ENCODE results near the gene PANK2. TPM values are rescaled to one million over a fixed set of nuclear protein-coding genes. Genes with fewer than 3 reads are reported as not detected.

The PANK2 gene
- total and polyA plus RNA-seq, 2 experiments from 2014 or later: 36.1 to 72.0 TPM

GRCh38 chr20:3871550-3872265 lies 17.5 kb upstream of the PANK2 start:
- TF ChIP-seq POLR2AphosphoS5 (IDR thresholded peaks at IDR 0.05; ENCODE audit: low read depth) (no peak), EZH2 (IDR thresholded peaks at IDR 0.05; ENCODE audit: low read depth, unreplicated experiment) (no peak), REST (IDR thresholded peaks at IDR 0.05; ENCODE audit: unreplicated experiment) (no peak), EZH2phosphoT487 (IDR thresholded peaks at IDR 0.05; ENCODE audit: unreplicated experiment) (no peak), ZNF114 (CRISPR knock-in tag; IDR thresholded peaks at IDR 0.05) (no peak), NANOG (IDR thresholded peaks at IDR 0.05; ENCODE audit: borderline replicate concordance) (no peak)
- Histone ChIP-seq H3K36me3 (ENCODE audit: insufficient read depth) (0 out of 2 replicates have a peak, but pooled peaks cover 3% of the 10 kb centered on the region), H2AFZ (no peak overlapping the region), H3K27me3 (ENCODE audit: insufficient read depth) (no peaks in the 10 kb centered on the region), H3K4me3 (no peak overlapping the region), H3K27ac (ENCODE audit: low read depth) (no peak overlapping the region), H3K4me1 (ENCODE audit: insufficient read depth) (no peaks in the 10 kb centered on the region), H3K4me2 (no peak overlapping the region), H3K9me2 (ENCODE audit: insufficient read depth) (no peaks in the 10 kb centered on the region), H3F3A (replicated peaks; ENCODE audit: low read depth) (no peaks in the 10 kb centered on the region), H4K20me1 (replicated peaks; ENCODE audit: insufficient read depth) (no peaks in the 10 kb centered on the region; the same call in 1 of the 2 replicates), H3K79me2 (replicated peaks; ENCODE audit: insufficient read depth) (no peaks in the 10 kb centered on the region)
- no peaks in the 10 kb centered on the region for H3K9me3 Mint-ChIP-seq
- peaks cover 7% of the 10 kb centered on the region for H3K27me3 Mint-ChIP-seq (ENCODE audit: insufficient read depth, low read depth, poor library complexity)
- ATAC-seq: no peak
- peaks cover 16% of the 10 kb centered on the region for H3K36me3 Mint-ChIP-seq (ENCODE audit: low read depth)
- no peak overlapping the region for H3K4me3 Mint-ChIP-seq
- no peak for DNase-seq (ENCODE audit: low spot score)
- no peak overlapping the region for H3K27ac Mint-ChIP-seq
- H3K4me1 Mint-ChIP-seq: peaks cover 7% of the 10 kb centered on the region; the same call in 2 of the 3 replicates

GRCh38 chr20:3873507-3873906 lies 15.7 kb upstream of the PANK2 start:
- Histone ChIP-seq H3K4me1 (ENCODE audit: insufficient read depth) (no peaks in the 10 kb centered on the region), H3F3A (replicated peaks; ENCODE audit: low read depth) (no peaks in the 10 kb centered on the region), H4K20me1 (replicated peaks; ENCODE audit: insufficient read depth) (no peaks in the 10 kb centered on the region; the same call in 1 of the 2 replicates), H3K4me2 (no peak overlapping the region), H3K79me2 (replicated peaks; ENCODE audit: insufficient read depth) (no peaks in the 10 kb centered on the region), H3K36me3 (ENCODE audit: insufficient read depth) (0 out of 2 replicates have a peak, but pooled peaks cover 3% of the 10 kb centered on the region), H3K9me2 (ENCODE audit: insufficient read depth) (no peaks in the 10 kb centered on the region), H3K27ac (ENCODE audit: low read depth) (no peak overlapping the region), H3K27me3 (ENCODE audit: insufficient read depth) (no peaks in the 10 kb centered on the region), H2AFZ (no peak overlapping the region), H3K4me3 (no peak overlapping the region)
- H3K4me1 Mint-ChIP-seq: peaks cover 7% of the 10 kb centered on the region; the same call in 2 of the 3 replicates
- ATAC-seq: no peak
- TF ChIP-seq REST (IDR thresholded peaks at IDR 0.05; ENCODE audit: unreplicated experiment): no peak
- no peak for TF ChIP-seq ZNF462 (CRISPR knock-in tag; IDR thresholded peaks at IDR 0.05)
- no peak for DNase-seq (ENCODE audit: low spot score)
- H3K27ac Mint-ChIP-seq: no peak overlapping the region
- H3K27me3 Mint-ChIP-seq (ENCODE audit: insufficient read depth, low read depth, poor library complexity): peaks cover 6% of the 10 kb centered on the region
- H3K36me3 Mint-ChIP-seq (ENCODE audit: low read depth): peaks cover 17% of the 10 kb centered on the region; the same call in 2 of the 3 replicates
- no peaks in the 10 kb centered on the region for H3K9me3 Mint-ChIP-seq
- H3K4me3 Mint-ChIP-seq: no peak overlapping the region

All from GM23338 (cell line).